Measurements from ENCODE around the gene KLRC3. TPM values are rescaled to one million over a fixed set of nuclear protein-coding genes. Genes with fewer than 3 reads are reported as not detected.
A peak's percentile ranks its signal among the peaks of the same experiment; 100 is the strongest.
"Not testable (repeated sequence)": the region's sequence is repeated elsewhere in the genome, so short reads cannot be mapped to it uniquely, and the experiment has no call there.

The KLRC3 gene
- total and polyA plus RNA-seq, 2 of the 13 experiments (the other 11 are each of a cell fraction or from before 2014, with no cell fraction given), result not detected

GRCh38 chr12:10374624-10375018, 45.8 kb downstream of the KLRC3 start (continued):
- TF ChIP-seq KIAA2018 (CRISPR knock-in tag; IDR thresholded peaks at IDR 0.05; ENCODE audit: borderline replicate concordance), result no peak

- FAIRE-seq, result no peak
- Histone ChIP-seq H3K9ac (ENCODE audit: insufficient read depth, low read depth, low read length) (no peak overlapping the region), H4K20me1 (ENCODE audit: insufficient read depth, low read length) (no peaks in the 10 kb centered on the region), H3K27ac (ENCODE audit: extremely low read length, insufficient read depth, low read length) (no peak overlapping the region), H3K79me2 (ENCODE audit: insufficient read depth, low read length) (no peaks in the 10 kb centered on the region), H3K4me2 (ENCODE audit: low read depth, low read length) (no peak overlapping the region), H3K4me3 (replicated peaks in 1 of 3; ENCODE audit: insufficient read depth in 1 of 3, low read depth in 2 of 3, low read length in 3 of 3) (no peak overlapping the region), H3K4me1 (ENCODE audit: insufficient read depth, low read length) (no peaks in the 10 kb centered on the region), H3K27me3 (ENCODE audit: control insufficient read depth in 1 of 2, insufficient read depth in 2 of 2, low read length in 2 of 2) (no peaks in the 10 kb centered on the region; a peak in 1 of 5 replicates), H3K36me3 (replicated peaks in 1 of 2; ENCODE audit: control insufficient read depth in 1 of 2, insufficient read depth in 2 of 2, low read length in 2 of 2) (no peaks in the 10 kb centered on the region), H2AFZ (ENCODE audit: low read length) (no peak overlapping the region), H3K9me3 (ENCODE audit: low read length) (no peaks in the 10 kb centered on the region)
- TF ChIP-seq GABPB1 (CRISPR knock-in tag; IDR thresholded peaks at IDR 0.05) (peak; percentile 38; the same call in 1 of the 2 replicates), ZNF660 (CRISPR knock-in tag; IDR thresholded peaks at IDR 0.05; ENCODE audit: borderline replicate concordance, low read depth) (no peak)
- ATAC-seq, result no peak
- no peak for DNase-seq (ENCODE audit: low spot score)
- intact Hi-C loops (cut with micrococcal nuclease; ENCODE audit: unreplicated experiment), result no loop called here
- POLR2A ChIA-PET, result no interaction called here
- in situ Hi-C loops (cut with HindIII; ENCODE audit: extremely low pct_ligation_motif_present, low pct_unique_long_range_greater_than_20kb), result no loop called here
- no TSS peak for BruUV-seq (replicated peaks)
- no CpG with 5 or more reads among the region's 1 CpG for WGBS (ENCODE audit: low lambda C conversion rate)
- CTCF ChIA-PET (ENCODE audit: low intra/inter-chr PET ratio, low total read pairs), result no interaction called here
Measured at GRCh38 chr12:10372559-10372958, 47.8 kb downstream of the KLRC3 start.

- H3K9ac ChIP-seq (ENCODE audit: insufficient read depth, low read depth, low read length); H3K4me1 ChIP-seq (ENCODE audit: insufficient read depth, low read length); intact Hi-C loops (cut with micrococcal nuclease; ENCODE audit: unreplicated experiment); H3K9me3 ChIP-seq (ENCODE audit: low read length); H3K27me3 ChIP-seq (ENCODE audit: control insufficient read depth in 1 of 2, insufficient read depth in 2 of 2, low read length in 2 of 2); H2AFZ ChIP-seq (ENCODE audit: low read length); H3K4me2 ChIP-seq (ENCODE audit: low read depth, low read length); H3K79me2 ChIP-seq (ENCODE audit: insufficient read depth, low read length); H3K36me3 ChIP-seq (replicated peaks in 1 of 2; ENCODE audit: control insufficient read depth in 1 of 2, insufficient read depth in 2 of 2, low read length in 2 of 2); FAIRE-seq; BruUV-seq (replicated peaks); POLR2A ChIA-PET; DNase-seq (ENCODE audit: low spot score); H3K4me3 ChIP-seq (replicated peaks in 1 of 3; ENCODE audit: insufficient read depth in 1 of 3, low read depth in 2 of 3, low read length in 3 of 3); CTCF ChIA-PET (ENCODE audit: low intra/inter-chr PET ratio, low total read pairs); H4K20me1 ChIP-seq (ENCODE audit: insufficient read depth, low read length); ATAC-seq; in situ Hi-C loops (cut with HindIII; ENCODE audit: extremely low pct_ligation_motif_present, low pct_unique_long_range_greater_than_20kb); H3K27ac ChIP-seq (ENCODE audit: extremely low read length, insufficient read depth, low read length): not testable (repeated sequence)
- WGBS (ENCODE audit: low lambda C conversion rate), result 45% methylated on average over 6 of the region's 6 CpGs
Measured at GRCh38 chr12:10371893-10372535, 48.4 kb downstream of the KLRC3 start.

Data from HepG2 (cell line).